ENCODE data around the gene CROCC2. TPM values are rescaled to one million over a fixed set of nuclear protein-coding genes. Genes with fewer than 3 reads are reported as not detected.
A peak's percentile ranks its signal among the peaks of the same experiment; 100 is the strongest.

CROCC2 gene
- total and polyA plus RNA-seq, 11 donors = not detected

DNA sequence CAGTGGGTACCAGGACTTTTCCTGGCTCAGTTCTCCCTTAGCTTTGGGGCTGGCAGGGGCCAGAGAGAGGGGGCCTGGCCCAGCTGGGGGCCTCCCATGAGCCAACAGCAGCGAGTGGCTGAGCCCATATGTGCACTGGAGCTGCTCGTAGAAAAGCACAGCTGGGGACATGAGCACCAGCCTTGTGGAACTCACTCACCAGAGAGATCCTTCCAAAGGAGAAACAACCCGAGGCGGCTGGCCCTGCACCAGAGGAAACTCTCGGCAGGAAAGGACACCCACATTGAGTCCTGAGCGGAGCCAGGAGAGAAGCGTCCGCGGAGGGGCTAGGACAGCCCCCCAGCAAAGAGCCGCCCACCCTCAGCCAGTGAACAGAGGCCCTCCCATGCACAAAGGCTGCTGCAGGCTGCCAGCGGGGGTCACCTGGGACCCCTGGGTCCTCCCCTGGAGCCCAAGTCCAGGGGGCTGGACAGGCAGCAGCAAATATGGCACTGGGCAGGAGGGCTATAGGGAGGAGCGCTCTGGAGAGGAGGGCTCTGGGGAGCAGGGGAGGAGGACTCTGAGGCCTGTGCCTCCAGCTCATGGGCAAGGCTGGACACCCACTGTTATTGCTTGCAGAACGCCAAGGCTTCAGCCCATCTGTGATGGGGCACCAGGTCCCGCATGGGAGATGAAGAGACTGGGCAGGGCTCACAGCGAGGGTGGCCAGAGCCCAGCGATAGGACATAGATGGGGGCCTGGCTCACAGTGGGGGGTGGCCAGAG, 50.2 kb downstream of the CROCC2 start:
- Histone ChIP-seq H3K27ac (no peak overlapping the region), H3K27me3 (no peaks in the 10 kb centered on the region), H3K36me3 (no peaks in the 10 kb centered on the region), H3K9me3 (no peaks in the 10 kb centered on the region), H3K4me1 (peaks cover 0 to 34% (median 18%) of the 10 kb centered on the region in 12 donors), H3K4me3 (no peak overlapping the region)
- 70 to 86% (median 81%) methylated on average over 13 to 16 of the region's 16 CpGs for WGBS, 4 donors
- intact Hi-C loops (cut with DNase I) = no loop called here
- ATAC-seq (no peak), DNase-seq (peak in 3 of 5 donors; percentile 18 to 54 (median 20))
- TF ChIP-seq, protein P1, sequence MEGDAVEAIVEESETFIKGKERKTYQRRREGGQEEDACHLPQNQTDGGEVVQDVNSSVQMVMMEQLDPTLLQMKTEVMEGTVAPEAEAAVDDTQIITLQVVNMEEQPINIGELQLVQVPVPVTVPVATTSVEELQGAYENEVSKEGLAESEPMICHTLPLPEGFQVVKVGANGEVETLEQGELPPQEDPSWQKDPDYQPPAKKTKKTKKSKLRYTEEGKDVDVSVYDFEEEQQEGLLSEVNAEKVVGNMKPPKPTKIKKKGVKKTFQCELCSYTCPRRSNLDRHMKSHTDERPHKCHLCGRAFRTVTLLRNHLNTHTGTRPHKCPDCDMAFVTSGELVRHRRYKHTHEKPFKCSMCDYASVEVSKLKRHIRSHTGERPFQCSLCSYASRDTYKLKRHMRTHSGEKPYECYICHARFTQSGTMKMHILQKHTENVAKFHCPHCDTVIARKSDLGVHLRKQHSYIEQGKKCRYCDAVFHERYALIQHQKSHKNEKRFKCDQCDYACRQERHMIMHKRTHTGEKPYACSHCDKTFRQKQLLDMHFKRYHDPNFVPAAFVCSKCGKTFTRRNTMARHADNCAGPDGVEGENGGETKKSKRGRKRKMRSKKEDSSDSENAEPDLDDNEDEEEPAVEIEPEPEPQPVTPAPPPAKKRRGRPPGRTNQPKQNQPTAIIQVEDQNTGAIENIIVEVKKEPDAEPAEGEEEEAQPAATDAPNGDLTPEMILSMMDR (IDR thresholded peaks at IDR 0.05) = no peak
- TF ChIP-seq POLR2A (IDR thresholded peaks at IDR 0.05) = no peak

DNA sequence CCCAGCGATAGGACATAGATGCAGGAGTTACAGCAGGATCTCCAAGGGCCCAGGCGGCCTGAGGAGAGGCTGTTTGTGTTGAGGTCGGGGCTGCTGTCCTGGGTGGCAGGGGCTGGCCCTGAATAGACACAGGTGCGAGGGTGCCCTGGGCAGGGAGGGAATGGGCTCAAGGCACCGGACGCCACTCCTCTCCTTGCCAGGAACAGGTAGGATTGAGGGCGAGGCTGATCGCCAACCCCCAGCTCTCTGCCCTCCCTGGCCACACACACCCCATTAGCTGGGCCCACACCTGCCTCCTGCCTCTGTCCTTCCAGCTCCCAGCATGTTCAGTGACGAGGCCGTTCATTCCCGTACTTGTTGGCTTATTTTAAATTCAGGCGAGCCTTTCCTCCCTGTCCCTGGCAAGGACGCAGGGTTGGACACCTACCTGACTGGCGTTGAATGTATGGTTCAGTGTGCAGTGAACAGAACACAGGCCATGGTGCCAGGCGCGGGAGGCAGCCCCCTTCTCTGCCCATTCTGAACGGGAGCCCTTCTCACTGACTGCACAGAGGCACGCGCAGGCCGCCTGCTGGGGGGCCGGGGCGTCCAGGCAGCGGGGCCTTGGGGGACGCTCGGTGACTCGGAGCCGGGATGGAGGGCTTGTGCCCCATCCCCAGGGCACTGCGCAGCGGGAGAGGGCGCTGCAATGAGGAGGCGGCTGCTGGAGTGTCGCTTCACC, 51.0 kb downstream of the CROCC2 start:
- 86 to 97% (median 93%) methylated on average over 17 to 32 of the region's 32 CpGs for WGBS, 4 donors
- ATAC-seq (no peak), DNase-seq (peak in 2 of 5 donors; percentile 17 to 23)
- peaks cover 0 to 42% (median 19%) of the 10 kb centered on the region in 12 donors for H3K4me1 ChIP-seq
- H3K9me3 ChIP-seq = no peaks in the 10 kb centered on the region
- intact Hi-C loops (cut with DNase I) = no loop called here
- H3K4me3 ChIP-seq = no peak overlapping the region
- H3K27ac ChIP-seq = peak overlapping the region in 1 of 12 donors; percentile 74
- TF ChIP-seq, protein P1 (IDR thresholded peaks at IDR 0.05) = no peak
- TF ChIP-seq POLR2A (IDR thresholded peaks at IDR 0.05) = no peak
- H3K27me3 ChIP-seq = no peaks in the 10 kb centered on the region
- no peaks in the 10 kb centered on the region for H3K36me3 ChIP-seq

DNA sequence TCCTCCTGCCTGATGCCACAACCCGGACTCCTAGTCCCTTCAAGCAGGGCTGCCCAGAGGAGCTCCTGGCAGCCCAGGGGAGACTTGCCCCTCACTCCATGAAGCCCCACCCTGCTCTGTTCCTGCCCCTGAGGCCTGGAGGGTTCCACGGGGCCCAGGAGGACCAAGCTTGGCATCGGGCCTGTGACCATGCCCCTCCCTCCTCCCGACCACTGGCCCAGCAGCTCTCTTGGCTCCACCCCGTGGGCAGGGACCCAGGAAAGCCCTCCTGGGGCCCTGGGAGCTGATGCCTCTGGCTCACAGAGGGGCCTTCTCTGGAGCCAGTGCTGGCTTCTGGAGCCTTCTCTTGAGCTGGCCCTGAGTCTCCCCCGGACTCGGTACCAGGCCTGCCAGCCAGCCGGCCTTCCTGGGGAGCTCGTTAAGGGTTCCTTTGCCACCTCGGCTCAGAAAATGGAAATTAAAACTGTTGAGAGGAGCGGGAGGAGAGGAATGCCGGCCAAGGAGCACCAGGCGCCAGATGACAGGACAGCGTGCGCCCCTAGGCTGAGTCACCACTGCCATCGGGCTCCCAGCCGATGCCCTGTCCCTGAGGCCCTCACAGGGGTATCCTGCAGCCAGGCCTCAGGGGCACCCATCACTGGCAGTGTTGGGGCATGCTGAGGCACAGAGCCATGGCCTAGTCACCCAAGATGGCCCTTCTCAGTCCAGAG, 51.7 kb downstream of the CROCC2 start:
- Histone ChIP-seq H3K36me3 (no peaks in the 10 kb centered on the region), H3K27me3 (no peaks in the 10 kb centered on the region), H3K27ac (peak overlapping the region in 5 of 12 donors; percentile 24 to 74 (median 38)), H3K4me1 (peaks cover 0 to 45% (median 21%) of the 10 kb centered on the region in 12 donors), H3K4me3 (no peak overlapping the region), H3K9me3 (no peaks in the 10 kb centered on the region)
- TF ChIP-seq, protein P1 (IDR thresholded peaks at IDR 0.05) = no peak
- TF ChIP-seq POLR2A (IDR thresholded peaks at IDR 0.05) = no peak
- intact Hi-C loops (cut with DNase I) = no loop called here
- ATAC-seq = peak in 3 of 4 donors; percentile 20 to 71 (median 64)
- DNase-seq = peak in 3 of 5 donors; percentile 37 to 61 (median 57)
- WGBS, 4 donors = 59 to 71% (median 69%) methylated on average over 11 to 17 of the region's 17 CpGs

Data from heart left ventricle (tissue), 16 donors.